Activated B cell treated with CpG ODN at 0.5 μM for 24 hours (primary cell): ENCODE measurements around the gene AKAP9. TPM values are rescaled to one million over a fixed set of nuclear protein-coding genes. Genes with fewer than 3 reads are reported as not detected.

ENCODE experiments used
- ATAC-seq: fragments of 200-7000 bp; cut with Tn5 transposase; one replicate; pipeline ENCODE4 v1.10.0; 2021; ENCODE audit warnings: low read depth, mild to moderate bottlenecking, moderate library complexity
- CTCF ChIA-PET: fragments of 350-600 bp; sonication (Branson Sonifier 250); formaldehyde crosslinking; loops from one replicate; lab custom pipeline; 2021; ENCODE audit warnings: antibody characterized with exemption; lab: Charles Lee
- POLR2A ChIA-PET: fragments of 350-600 bp; sonication (Branson Sonifier 250); formaldehyde crosslinking; loops from one replicate; lab custom pipeline; 2021; ENCODE audit warnings: antibody characterized with exemption; lab: Charles Lee
- DNase-seq: peaks from one replicate; pipeline ENCODE4 v3.0.0; 2022
- H3K27ac Mint-ChIP-seq: one replicate; pipeline ENCODE4 v1.8.0; 2020; ENCODE audit warnings: mixed read lengths
- H3K27me3 Mint-ChIP-seq: one replicate; pipeline ENCODE4 v1.8.0; 2021; ENCODE audit warnings: mixed read lengths
- H3K36me3 Mint-ChIP-seq: one replicate; pipeline ENCODE4 v1.8.0; 2021; ENCODE audit warnings: low read depth, mixed read lengths
- H3K4me1 Mint-ChIP-seq: one replicate; pipeline ENCODE4 v1.8.0; 2021; ENCODE audit warnings: mixed read lengths
- H3K4me3 Mint-ChIP-seq: one replicate; pipeline ENCODE4 v1.8.0; 2020; ENCODE audit warnings: mild to moderate bottlenecking, mixed read lengths
- H3K9me3 Mint-ChIP-seq: one replicate; pipeline ENCODE4 v1.8.0; 2020; ENCODE audit warnings: mixed read lengths
- intact Hi-C: fragments of 100-400 bp; cut with micrococcal nuclease; formaldehyde crosslinking; loops from one replicate; pipeline ENCODE4 v1.15.1; 2024
- total RNA-seq: library from RNA; stranded (reverse); gene quantifications from 2 replicates; pipeline ENCODE4 v1.2.3, GENCODE V29; 2022
- TF ChIP-seq, protein P1 (sequence below): fragments of 200-600 bp; IDR thresholded peaks from one replicate; pipeline ENCODE4 v1.8.0; 2022; ENCODE audit warnings: antibody characterized with exemption, mild to moderate bottlenecking

AKAP9 gene
- total RNA-seq, 1 donor from 2014 or later, result 58.4 TPM

DNA sequence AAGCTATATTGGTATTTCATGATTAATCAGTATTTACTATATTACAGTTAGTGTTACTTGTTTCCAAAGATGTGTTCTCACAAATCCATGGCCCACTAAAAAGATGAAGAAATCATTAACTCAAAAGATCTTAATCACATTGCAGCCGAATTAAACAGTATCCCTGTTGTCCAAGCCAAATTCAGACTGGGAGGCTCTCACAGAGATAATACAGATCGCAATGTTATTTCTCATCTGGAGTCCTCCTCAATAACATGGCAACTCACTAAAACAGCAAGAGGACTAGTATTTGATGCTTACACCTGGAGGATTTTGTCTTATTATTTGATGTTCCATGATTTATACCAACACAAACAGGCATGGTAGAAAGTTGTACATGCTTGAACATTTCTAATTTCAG is 170.2 kb downstream of the AKAP9 start:
- ChIA-PET CTCF (no interaction called here), POLR2A (no interaction called here)
- Mint-ChIP-seq H3K4me3 (no peak overlapping the region), H3K27ac (no peak overlapping the region), H3K4me1 (peaks cover 15% of the 10 kb centered on the region), H3K36me3 (peaks cover 77% of the 10 kb centered on the region), H3K9me3 (no peaks in the 10 kb centered on the region), H3K27me3 (no peaks in the 10 kb centered on the region)
- intact Hi-C loops, result no loop called here
- ATAC-seq, result no peak
- DNase-seq, result no peak
- TF ChIP-seq, protein P1, sequence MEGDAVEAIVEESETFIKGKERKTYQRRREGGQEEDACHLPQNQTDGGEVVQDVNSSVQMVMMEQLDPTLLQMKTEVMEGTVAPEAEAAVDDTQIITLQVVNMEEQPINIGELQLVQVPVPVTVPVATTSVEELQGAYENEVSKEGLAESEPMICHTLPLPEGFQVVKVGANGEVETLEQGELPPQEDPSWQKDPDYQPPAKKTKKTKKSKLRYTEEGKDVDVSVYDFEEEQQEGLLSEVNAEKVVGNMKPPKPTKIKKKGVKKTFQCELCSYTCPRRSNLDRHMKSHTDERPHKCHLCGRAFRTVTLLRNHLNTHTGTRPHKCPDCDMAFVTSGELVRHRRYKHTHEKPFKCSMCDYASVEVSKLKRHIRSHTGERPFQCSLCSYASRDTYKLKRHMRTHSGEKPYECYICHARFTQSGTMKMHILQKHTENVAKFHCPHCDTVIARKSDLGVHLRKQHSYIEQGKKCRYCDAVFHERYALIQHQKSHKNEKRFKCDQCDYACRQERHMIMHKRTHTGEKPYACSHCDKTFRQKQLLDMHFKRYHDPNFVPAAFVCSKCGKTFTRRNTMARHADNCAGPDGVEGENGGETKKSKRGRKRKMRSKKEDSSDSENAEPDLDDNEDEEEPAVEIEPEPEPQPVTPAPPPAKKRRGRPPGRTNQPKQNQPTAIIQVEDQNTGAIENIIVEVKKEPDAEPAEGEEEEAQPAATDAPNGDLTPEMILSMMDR, result no peak

DNA sequence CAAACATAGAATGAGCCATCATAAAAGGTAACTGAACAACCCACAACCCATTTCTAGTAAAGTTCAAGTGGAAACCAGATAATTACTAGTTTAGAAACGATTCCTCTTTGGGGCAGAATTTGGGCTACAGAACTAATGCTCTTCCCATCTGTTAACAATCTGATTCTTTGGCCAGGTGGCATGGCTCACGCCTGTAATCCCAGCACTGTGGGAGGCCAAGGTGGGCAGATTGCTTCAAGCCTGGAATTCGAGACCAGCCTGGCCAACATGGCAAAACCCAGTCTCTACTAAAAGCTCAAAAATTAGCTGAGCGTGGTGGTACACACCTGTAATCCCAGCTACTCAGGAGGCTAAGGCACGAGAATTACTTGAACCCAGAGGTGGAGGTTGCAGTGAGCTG is 175.2 kb downstream of the AKAP9 start:
- TF ChIP-seq, protein P1, result no peak
- H3K4me3 Mint-ChIP-seq, result no peak overlapping the region
- H3K36me3 Mint-ChIP-seq, result peaks cover 85% of the 10 kb centered on the region
- H3K27ac Mint-ChIP-seq, result no peak overlapping the region
- no peaks in the 10 kb centered on the region for H3K9me3 Mint-ChIP-seq
- H3K27me3 Mint-ChIP-seq, result no peaks in the 10 kb centered on the region
- ChIA-PET CTCF (no interaction called here), POLR2A (no interaction called here)
- ATAC-seq (no peak), DNase-seq (no peak)
- peaks cover 6% of the 10 kb centered on the region for H3K4me1 Mint-ChIP-seq
- intact Hi-C loops, result no loop called here

DNA sequence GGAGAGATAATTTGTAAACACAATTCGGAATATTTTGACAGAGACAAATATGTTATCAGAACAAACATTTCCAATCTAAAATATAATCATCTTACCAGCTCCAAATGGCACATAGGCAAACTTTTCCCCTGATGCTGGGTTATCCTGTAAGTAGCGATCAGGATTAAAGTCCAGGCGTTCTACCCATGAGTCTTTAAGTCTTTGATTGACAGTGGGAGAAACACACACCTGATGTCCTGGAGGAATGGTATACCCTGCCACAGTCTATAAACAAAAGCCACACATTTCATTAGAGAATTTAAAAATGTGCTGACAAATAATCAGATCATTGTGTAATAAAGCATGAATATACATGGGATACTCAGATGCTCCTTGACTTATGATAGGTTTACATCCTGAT is 176.3 kb downstream of the AKAP9 start:
- POLR2A ChIA-PET, result no interaction called here
- H3K27ac Mint-ChIP-seq, result no peak overlapping the region
- TF ChIP-seq, protein P1, result no peak
- peaks cover 86% of the 10 kb centered on the region for H3K36me3 Mint-ChIP-seq
- intact Hi-C loops, result no loop called here
- no peaks in the 10 kb centered on the region for H3K27me3 Mint-ChIP-seq
- peaks cover 6% of the 10 kb centered on the region for H3K4me1 Mint-ChIP-seq
- DNase-seq (no peak), ATAC-seq (no peak)
- no peaks in the 10 kb centered on the region for H3K9me3 Mint-ChIP-seq
- CTCF ChIA-PET, result no interaction called here
- H3K4me3 Mint-ChIP-seq, result no peak overlapping the region

DNA sequence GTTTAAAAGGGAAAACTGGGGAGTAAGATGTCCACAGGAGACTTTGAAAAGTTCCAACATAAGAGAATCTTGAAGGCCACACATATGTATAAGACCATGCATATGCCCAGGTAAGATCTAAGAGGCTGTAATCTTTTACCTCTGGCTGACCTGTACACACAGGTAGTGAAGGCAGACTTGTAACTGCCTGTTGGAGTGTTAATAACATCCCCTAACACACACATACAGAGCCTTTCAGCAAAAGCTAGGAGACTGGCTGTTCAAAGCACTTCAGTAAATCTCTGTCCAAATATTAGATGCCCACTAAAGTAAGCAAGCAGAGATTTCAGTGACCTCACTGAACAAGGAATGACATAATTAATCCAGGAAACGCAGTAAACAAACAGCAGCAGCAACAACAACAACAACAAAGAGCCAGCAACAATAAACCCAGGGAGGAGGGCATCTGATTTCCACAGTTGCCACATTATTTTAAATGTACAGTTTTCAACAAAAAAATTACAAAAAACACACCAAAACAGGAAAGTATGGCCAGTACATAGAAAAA is 178.6 kb downstream of the AKAP9 start:
- Mint-ChIP-seq H3K27ac (no peak overlapping the region), H3K4me1 (peaks cover 3% of the 10 kb centered on the region), H3K36me3 (peaks cover 91% of the 10 kb centered on the region), H3K27me3 (no peaks in the 10 kb centered on the region), H3K4me3 (no peak overlapping the region), H3K9me3 (no peaks in the 10 kb centered on the region)
- POLR2A ChIA-PET, result no interaction called here
- ATAC-seq (no peak), DNase-seq (no peak)
- TF ChIP-seq, protein P1, result no peak
- intact Hi-C loops, result no loop called here
- CTCF ChIA-PET, result no interaction called here

DNA sequence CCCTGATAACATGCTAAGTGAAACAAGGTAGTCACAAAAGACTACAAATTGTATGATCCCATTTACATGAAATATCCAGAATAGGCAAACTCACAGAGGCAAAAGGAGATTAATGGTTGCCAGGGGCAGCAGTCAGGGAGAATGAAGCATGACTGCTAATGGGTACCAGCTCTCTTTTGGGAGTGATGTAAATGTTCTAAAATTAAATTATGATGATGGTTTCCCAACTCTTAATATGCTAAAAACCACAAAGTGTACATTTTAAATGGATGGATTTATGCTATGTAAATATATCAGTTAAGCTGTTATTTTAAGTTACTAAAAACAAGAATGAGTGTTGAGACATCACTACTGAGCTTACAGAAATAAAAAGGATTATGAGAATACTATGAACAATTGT is 181.0 kb downstream of the AKAP9 start:
- CTCF ChIA-PET, result no interaction called here
- H3K27ac Mint-ChIP-seq, result no peak overlapping the region
- H3K4me1 Mint-ChIP-seq, result peaks cover 3% of the 10 kb centered on the region
- H3K4me3 Mint-ChIP-seq, result no peak overlapping the region
- POLR2A ChIA-PET, result interaction anchor here (1.1 kb wide), 1 partner anchor 11 kb away, joined by 3 read pairs; no protein-coding TSS in a partner anchor
- TF ChIP-seq, protein P1, result no peak
- peaks cover 90% of the 10 kb centered on the region for H3K36me3 Mint-ChIP-seq
- no peaks in the 10 kb centered on the region for H3K9me3 Mint-ChIP-seq
- no peak for DNase-seq
- H3K27me3 Mint-ChIP-seq, result no peaks in the 10 kb centered on the region
- no peak for ATAC-seq
- intact Hi-C loops, result no loop called here
